Endothelial cell of umbilical vein (primary cell): ENCODE data around the gene PAX5. TPM values are rescaled to one million over a fixed set of nuclear protein-coding genes. Genes with fewer than 3 reads are reported as not detected.

Experiments
- BruUV-seq: library from RNA; stranded (reverse); fragments of 400-500 nt; replicated peaks from 2 replicates; lab custom pipeline; 2021; lab: Mats Ljungman, UMichigan
- CTCF ChIA-PET: fragments of 300-600, 350-600 bp; sonication (Branson Sonifier 250); formaldehyde crosslinking; loops from one replicate; lab custom pipeline; 2021; ENCODE audit warnings: antibody characterized with exemption, inconsistent platforms; lab: Charles Lee
- POLR2A ChIA-PET: fragments of 300-600, 350-600 bp; sonication (Branson Sonifier 250); formaldehyde crosslinking; loops from one replicate; lab custom pipeline; 2021; ENCODE audit warnings: antibody characterized with exemption, inconsistent platforms; lab: Charles Lee
- DNase-seq: peaks from one replicate; pipeline ENCODE4 v3.0.0-alpha.2; 2011; ENCODE audit warnings: low read depth, low spot score
- FAIRE-seq: peaks from 2 replicates; lab custom pipeline; 2011; peaks lifted over from hg19 to GRCh38; lab: Jason Lieb, UNC
- H2AFZ ChIP-seq: 2 replicates; pipeline ENCODE4 v1.6.0; 2012; ENCODE audit warnings: low read depth, low read length, control low read depth, inconsistent platforms
- H3K27ac ChIP-seq: 2 replicates; pipeline ENCODE4 v1.5.1; 2011; ENCODE audit warnings: low read depth, mild to moderate bottlenecking, control low read depth, low read length, moderate library complexity; ENCODE audit not compliant: insufficient read depth
- H3K27me3 ChIP-seq, 2 experiments: 2 replicates each; pipeline versions ENCODE4 v1.6.0 to v1.6.1; 2011; ENCODE audit warnings: low read length in 2 of 2, mixed read lengths in 1 of 2; ENCODE audit not compliant: control insufficient read depth in 2 of 2, insufficient read depth in 2 of 2
- H3K36me3 ChIP-seq, 2 experiments: 2 replicates in 1 of 2; 3 replicates in 1 of 2; pipeline ENCODE4 v1.5.1; 2011; ENCODE audit warnings: low read length in 2 of 2, mild to moderate bottlenecking in 1 of 2, moderate library complexity in 1 of 2; ENCODE audit not compliant: control insufficient read depth in 2 of 2, insufficient read depth in 2 of 2; ENCODE audit errors: extremely low read depth in 1 of 2
- H3K4me1 ChIP-seq: 3 replicates; pipeline ENCODE4 v1.5.1; 2011; ENCODE audit warnings: mild to moderate bottlenecking, low read length; ENCODE audit not compliant: control insufficient read depth, insufficient read depth; ENCODE audit errors: extremely low read depth
- H3K4me2 ChIP-seq: 2 replicates; pipeline ENCODE4 v1.6.1; 2011; ENCODE audit warnings: low read length, control low read depth, mixed read lengths; ENCODE audit not compliant: insufficient read depth
- H3K4me3 ChIP-seq, 3 experiments: fragments of 200-600 bp in 1 of 3; sonication (generic), shearing (Covaris generic) in 1 of 3; replicated peaks in 1 of 3; 2 replicates each; pipeline ENCODE4 v1.5.1; 2011 to 2016; ENCODE audit warnings: control low read depth in 3 of 3, low read length in 3 of 3, mild to moderate bottlenecking in 2 of 3, inconsistent platforms in 1 of 3, low read depth in 1 of 3, moderate library complexity in 1 of 3; ENCODE audit not compliant: insufficient read depth in 1 of 3
- H3K79me2 ChIP-seq: 2 replicates; pipeline ENCODE4 v1.6.0; 2012; ENCODE audit warnings: low read length, inconsistent platforms; ENCODE audit not compliant: control insufficient read depth, insufficient read depth
- H3K9ac ChIP-seq: replicated peaks from 2 replicates; pipeline ENCODE3; 2011; ENCODE audit warnings: low read length, control low read depth; ENCODE audit not compliant: insufficient read depth; ENCODE audit errors: extremely low read depth
- H3K9me1 ChIP-seq: replicated peaks from 3 replicates; pipeline ENCODE4 v1.6.0; 2011; ENCODE audit warnings: mild to moderate bottlenecking, low read length; ENCODE audit not compliant: control insufficient read depth, insufficient read depth; ENCODE audit errors: extremely low read depth
- H3K9me3 ChIP-seq: replicated peaks from 2 replicates; pipeline ENCODE4 v1.5.1; 2012; ENCODE audit warnings: low read length, inconsistent platforms; ENCODE audit not compliant: control insufficient read depth, insufficient read depth
- H4K20me1 ChIP-seq: replicated peaks from 2 replicates; pipeline ENCODE3; 2011; ENCODE audit warnings: mild to moderate bottlenecking, low read length; ENCODE audit not compliant: control insufficient read depth, insufficient read depth; ENCODE audit errors: extremely low read depth
- JUN ChIP-seq: IDR thresholded peaks from 2 replicates; pipeline ENCODE4 v1.6.1; 2011; ENCODE audit warnings: borderline replicate concordance, low read depth; ENCODE audit not compliant: insufficient read length, insufficient read depth
- POLR2AphosphoS5 ChIP-seq: IDR thresholded peaks from 2 replicates; pipeline ENCODE4 v1.6.1; 2012; ENCODE audit warnings: low read depth, mild to moderate bottlenecking, control low read depth, low read length, moderate library complexity; ENCODE audit not compliant: insufficient read depth
- dilution Hi-C: fragments of 300-500 bp; cut with MboI; formaldehyde crosslinking; loops from one replicate; pipeline ENCODE4 v1.15.0; 2019; ENCODE audit warnings: low sequenced_read_pairs; ENCODE audit not compliant: extremely low pct_ligation_motif_present
- intact Hi-C: fragments of 100-400 bp; cut with micrococcal nuclease; formaldehyde crosslinking; loops from one replicate; pipeline ENCODE4 v1.10.0; 2022
- polyA plus RNA-seq, 4 experiments: library from polyadenylated mRNA; depleted of rRNA in 3 of 4; stranded (reverse) in 3 of 4; unstranded in 1 of 4; fragments of >200 nt; gene quantifications; 2 replicates each; pipeline versions ENCODE4 v1.2.1 to v1.2.3, GENCODE V29; 2011 to 2012; ENCODE audit warnings: missing spikeins in 1 of 4
- total RNA-seq: library from RNA; stranded (reverse); gene quantifications from 2 replicates; pipeline ENCODE4 v1.2.3, GENCODE V29; 2021
- TF ChIP-seq, protein P1 (sequence below), 2 donors: IDR thresholded peaks; 1 replicate in 1 of 2; 2 replicates in 1 of 2; pipeline ENCODE4 v1.5.1; 2011; ENCODE audit warnings: low read length in 2 of 2, mild to moderate bottlenecking in 2 of 2, moderate library complexity in 2 of 2, control low read depth in 1 of 2, inconsistent platforms in 1 of 2, low read depth in 1 of 2; ENCODE audit not compliant: insufficient read depth in 1 of 2; ENCODE audit errors: extremely low read depth in 1 of 2
- TF ChIP-seq, protein P2 (sequence below): IDR thresholded peaks from 2 replicates; pipeline ENCODE4 v1.6.1; 2011; ENCODE audit not compliant: insufficient read depth, insufficient read length

PAX5 gene
- total and polyA plus RNA-seq, 2 donors (not counting 3 experiments of a cell fraction or from before 2014, with no cell fraction given) = not detected

DNA sequence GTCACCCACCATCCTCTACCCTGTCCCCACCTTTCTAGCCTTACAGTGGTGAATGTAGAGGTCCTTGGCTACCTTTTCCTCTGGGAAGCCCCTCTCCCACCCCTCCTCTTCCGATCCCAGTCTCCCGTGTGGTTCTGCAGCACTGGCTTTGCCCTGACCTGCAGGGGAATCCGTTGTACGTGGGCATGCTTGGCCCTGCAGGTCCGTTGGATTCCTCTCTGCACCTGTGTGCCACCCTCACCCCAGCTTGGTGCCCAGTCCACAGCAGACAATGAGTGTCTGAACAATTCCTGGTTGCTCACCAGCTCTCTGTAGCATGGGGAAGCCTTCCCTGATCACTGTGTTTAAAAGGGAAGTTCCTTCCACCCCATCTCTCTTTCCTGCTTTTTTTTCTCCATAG is 185.1 kb downstream of the PAX5 start:
- TF ChIP-seq POLR2AphosphoS5 (no peak), JUN (no peak)
- TF ChIP-seq, protein P1, sequence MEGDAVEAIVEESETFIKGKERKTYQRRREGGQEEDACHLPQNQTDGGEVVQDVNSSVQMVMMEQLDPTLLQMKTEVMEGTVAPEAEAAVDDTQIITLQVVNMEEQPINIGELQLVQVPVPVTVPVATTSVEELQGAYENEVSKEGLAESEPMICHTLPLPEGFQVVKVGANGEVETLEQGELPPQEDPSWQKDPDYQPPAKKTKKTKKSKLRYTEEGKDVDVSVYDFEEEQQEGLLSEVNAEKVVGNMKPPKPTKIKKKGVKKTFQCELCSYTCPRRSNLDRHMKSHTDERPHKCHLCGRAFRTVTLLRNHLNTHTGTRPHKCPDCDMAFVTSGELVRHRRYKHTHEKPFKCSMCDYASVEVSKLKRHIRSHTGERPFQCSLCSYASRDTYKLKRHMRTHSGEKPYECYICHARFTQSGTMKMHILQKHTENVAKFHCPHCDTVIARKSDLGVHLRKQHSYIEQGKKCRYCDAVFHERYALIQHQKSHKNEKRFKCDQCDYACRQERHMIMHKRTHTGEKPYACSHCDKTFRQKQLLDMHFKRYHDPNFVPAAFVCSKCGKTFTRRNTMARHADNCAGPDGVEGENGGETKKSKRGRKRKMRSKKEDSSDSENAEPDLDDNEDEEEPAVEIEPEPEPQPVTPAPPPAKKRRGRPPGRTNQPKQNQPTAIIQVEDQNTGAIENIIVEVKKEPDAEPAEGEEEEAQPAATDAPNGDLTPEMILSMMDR (IDR thresholded peaks at IDR 0.05; ENCODE audit: extremely low read depth in 1 of 2, insufficient read depth in 1 of 2, low read depth in 1 of 2, low read length in 2 of 2) = no peak
- TF ChIP-seq, protein P2, sequence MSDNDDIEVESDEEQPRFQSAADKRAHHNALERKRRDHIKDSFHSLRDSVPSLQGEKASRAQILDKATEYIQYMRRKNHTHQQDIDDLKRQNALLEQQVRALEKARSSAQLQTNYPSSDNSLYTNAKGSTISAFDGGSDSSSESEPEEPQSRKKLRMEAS = no peak
- no peak overlapping the region for H3K4me3 ChIP-seq
- no peaks in the 10 kb centered on the region for H3K9me3 ChIP-seq
- no peak overlapping the region for H3K9ac ChIP-seq
- POLR2A ChIA-PET = no interaction called here
- intact Hi-C loops (no loop called here), dilution Hi-C loops (no loop called here)
- CTCF ChIA-PET = interaction anchor here (0.8 to 1.4 kb wide), 2 partner anchors 24 to 87 kb away, joined by 3 to 4 read pairs; no protein-coding TSS in a partner anchor
- H3K79me2 ChIP-seq = no peaks in the 10 kb centered on the region
- H3K36me3 ChIP-seq = no peaks in the 10 kb centered on the region
- FAIRE-seq (no peak), DNase-seq (no peak)
- H4K20me1 ChIP-seq = no peaks in the 10 kb centered on the region
- BruUV-seq = no TSS peak
- no peak overlapping the region for H3K27ac ChIP-seq
- no peaks in the 10 kb centered on the region for H3K9me1 ChIP-seq
- H2AFZ ChIP-seq = no peak overlapping the region
- no peak overlapping the region for H3K4me2 ChIP-seq
- H3K27me3 ChIP-seq = peaks cover 8% of the 10 kb centered on the region in 2 experiments
- no peaks in the 10 kb centered on the region for H3K4me1 ChIP-seq
